Uterus (tissue), 4 donors: Measurements from ENCODE around the gene ZBED6. TPM values are rescaled to one million over a fixed set of nuclear protein-coding genes. Genes with fewer than 3 reads are reported as not detected.
"Not testable (repeated sequence)": the region's sequence is repeated elsewhere in the genome, so short reads cannot be mapped to it uniquely, and the experiment has no call there.

Experiments
- DNase-seq, 2 donors: peaks; one replicate each; pipeline ENCODE4 v3.0.0-alpha.2; 2019 to 2020
- H3K27ac ChIP-seq, 2 donors: fragments of 200-600 bp; sonication (generic); 1 replicate in 1 of 2; 2 replicates in 1 of 2; pipeline ENCODE4 v1.5.1; 2016 to 2018
- H3K27me3 ChIP-seq, 2 donors: fragments of 200-600 bp; sonication (generic); one replicate each; pipeline ENCODE4 v1.5.1; 2018 to 2019; ENCODE audit warnings: control low read depth in 1 of 2
- H3K36me3 ChIP-seq, 2 donors: fragments of 200-600 bp; sonication (generic); one replicate each; pipeline ENCODE4 v1.5.1; 2019; ENCODE audit warnings: control low read depth in 1 of 2
- H3K4me1 ChIP-seq, 2 donors: fragments of 200-600 bp; sonication (generic); one replicate each; pipeline ENCODE4 v1.5.1; 2018 to 2019; ENCODE audit warnings: control low read depth in 1 of 2
- H3K4me3 ChIP-seq, 2 donors: fragments of 200-600 bp; sonication (generic); 1 replicate in 1 of 2; 2 replicates in 1 of 2; pipeline ENCODE4 v1.5.1; 2018 to 2019; ENCODE audit warnings: mild to moderate bottlenecking in 1 of 2
- H3K9me3 ChIP-seq, 2 donors: fragments of 200-600 bp; sonication (generic); one replicate each; pipeline ENCODE4 v1.5.1; 2019; ENCODE audit warnings: control low read depth in 1 of 2
- POLR2A ChIP-seq, 2 donors: fragments of 450-650 bp; IDR thresholded peaks; one replicate each; pipeline ENCODE4 v1.6.1; 2016; ENCODE audit warnings: antibody characterized with exemption in 2 of 2, mild to moderate bottlenecking in 1 of 2, moderate library complexity in 1 of 2
- intact Hi-C: fragments of 100-400 bp; cut with DNase I; formaldehyde crosslinking; loops from one replicate; pipeline ENCODE4 v1.15.1; 2023; ENCODE audit warnings: low total_unique reads
- total RNA-seq, 4 donors: library from RNA; depleted of rRNA in 3 of 4; stranded (reverse); fragments of >200 nt in 3 of 4; gene quantifications; one replicate each; pipeline versions ENCODE4 v1.1.0 to v1.2.4, GENCODE V29; 2014 to 2023
- TF ChIP-seq, protein P1 (sequence below), 4 experiments: fragments of 200-600 bp in 2 of 4; fragments of 450-650 bp in 2 of 4; sonication (generic) in 2 of 4; IDR thresholded peaks; one replicate each; pipeline ENCODE4 v1.5.1; 2016 to 2019; ENCODE audit warnings: antibody characterized with exemption in 4 of 4, mild to moderate bottlenecking in 2 of 4, moderate library complexity in 1 of 4
- donor health status: DM: yes; HTN: yes; CAD: no.

The ZBED6 gene
- total RNA-seq, 4 donors from 2014 or later = 2.3 to 63.2 (median 30.6) TPM

DNA sequence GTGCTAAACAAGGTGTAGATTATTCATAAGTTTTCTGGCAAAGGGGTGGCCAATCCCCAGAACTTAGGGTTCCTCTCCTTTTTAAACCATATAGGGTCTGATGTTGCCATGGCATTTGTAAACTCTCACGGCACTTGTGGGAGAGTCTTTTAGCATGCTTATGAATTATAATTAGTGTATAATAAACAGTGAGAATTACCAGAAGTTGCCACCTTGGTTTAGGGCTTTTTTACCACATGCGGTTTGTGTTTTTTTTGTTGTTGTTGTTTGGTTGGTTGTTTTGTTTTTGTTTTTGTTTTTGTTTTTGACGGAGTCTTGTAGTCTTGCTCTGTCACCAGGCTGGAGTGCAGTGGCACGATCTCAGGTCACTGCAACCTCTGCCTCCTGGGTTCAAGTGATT lies 39.4 kb upstream of the ZBED6 start:
- TF ChIP-seq, protein P1, sequence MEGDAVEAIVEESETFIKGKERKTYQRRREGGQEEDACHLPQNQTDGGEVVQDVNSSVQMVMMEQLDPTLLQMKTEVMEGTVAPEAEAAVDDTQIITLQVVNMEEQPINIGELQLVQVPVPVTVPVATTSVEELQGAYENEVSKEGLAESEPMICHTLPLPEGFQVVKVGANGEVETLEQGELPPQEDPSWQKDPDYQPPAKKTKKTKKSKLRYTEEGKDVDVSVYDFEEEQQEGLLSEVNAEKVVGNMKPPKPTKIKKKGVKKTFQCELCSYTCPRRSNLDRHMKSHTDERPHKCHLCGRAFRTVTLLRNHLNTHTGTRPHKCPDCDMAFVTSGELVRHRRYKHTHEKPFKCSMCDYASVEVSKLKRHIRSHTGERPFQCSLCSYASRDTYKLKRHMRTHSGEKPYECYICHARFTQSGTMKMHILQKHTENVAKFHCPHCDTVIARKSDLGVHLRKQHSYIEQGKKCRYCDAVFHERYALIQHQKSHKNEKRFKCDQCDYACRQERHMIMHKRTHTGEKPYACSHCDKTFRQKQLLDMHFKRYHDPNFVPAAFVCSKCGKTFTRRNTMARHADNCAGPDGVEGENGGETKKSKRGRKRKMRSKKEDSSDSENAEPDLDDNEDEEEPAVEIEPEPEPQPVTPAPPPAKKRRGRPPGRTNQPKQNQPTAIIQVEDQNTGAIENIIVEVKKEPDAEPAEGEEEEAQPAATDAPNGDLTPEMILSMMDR (IDR thresholded peaks at IDR 0.05) = no peak
- no peak for TF ChIP-seq POLR2A (IDR thresholded peaks at IDR 0.05)
- no peak for DNase-seq
- intact Hi-C loops = no loop called here
- Histone ChIP-seq H3K9me3 (no peaks in the 10 kb centered on the region), H3K36me3 (no peaks in the 10 kb centered on the region), H3K4me1 (no peaks in the 10 kb centered on the region), H3K27ac (no peak overlapping the region), H3K4me3 (no peak overlapping the region), H3K27me3 (no peaks in the 10 kb centered on the region)

DNA sequence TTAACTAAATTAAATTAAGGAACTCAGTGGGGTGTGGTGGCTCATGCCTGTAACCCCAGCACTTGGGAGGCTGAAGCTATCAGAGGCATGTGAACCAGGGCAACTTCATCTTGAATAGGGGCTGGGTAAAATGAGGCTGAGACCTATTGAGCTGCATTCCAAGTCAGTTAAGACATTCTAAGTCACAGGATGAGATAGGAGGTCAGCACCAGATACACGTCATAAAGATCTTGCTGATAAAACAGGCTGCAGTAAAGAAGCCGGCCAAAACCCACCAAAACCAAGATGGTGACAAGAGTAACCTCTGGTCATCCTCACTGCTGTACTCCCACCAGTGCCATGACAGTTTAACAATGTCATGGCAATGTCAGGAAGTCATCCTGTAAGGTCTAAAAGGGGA lies 36.7 kb upstream of the ZBED6 start:
- H3K27me3 ChIP-seq, H3K4me1 ChIP-seq, H3K9me3 ChIP-seq, H3K36me3 ChIP-seq, H3K27ac ChIP-seq, intact Hi-C loops, DNase-seq, H3K4me3 ChIP-seq: not testable (repeated sequence)

DNA sequence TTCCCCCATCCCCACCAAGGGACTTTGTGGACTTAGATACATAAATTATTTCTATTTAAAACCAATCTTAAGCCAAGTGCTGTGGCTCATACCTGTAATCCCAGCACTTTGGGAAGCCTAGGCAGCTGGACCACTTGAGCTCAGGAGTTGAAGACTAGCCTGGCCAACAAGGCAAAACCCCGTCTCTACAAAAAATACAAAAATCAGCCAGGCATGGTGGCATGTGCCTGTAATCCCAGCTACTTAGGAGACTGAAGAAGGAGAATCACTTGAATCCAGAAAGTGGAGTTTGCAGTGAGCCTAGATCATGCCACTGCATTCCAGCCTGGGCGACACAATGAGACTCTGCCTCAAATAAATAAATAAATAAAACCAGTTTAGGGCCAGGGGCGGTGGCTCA lies 34.9 kb upstream of the ZBED6 start:
- no peak for TF ChIP-seq POLR2A (IDR thresholded peaks at IDR 0.05)
- TF ChIP-seq, protein P1 (IDR thresholded peaks at IDR 0.05) = no peak
- Histone ChIP-seq H3K27ac (no peak overlapping the region), H3K4me1 (no peaks in the 10 kb centered on the region), H3K9me3 (no peaks in the 10 kb centered on the region), H3K36me3 (no peaks in the 10 kb centered on the region), H3K4me3 (no peak overlapping the region), H3K27me3 (no peaks in the 10 kb centered on the region)
- DNase-seq = no peak
- intact Hi-C loops = no loop called here

DNA sequence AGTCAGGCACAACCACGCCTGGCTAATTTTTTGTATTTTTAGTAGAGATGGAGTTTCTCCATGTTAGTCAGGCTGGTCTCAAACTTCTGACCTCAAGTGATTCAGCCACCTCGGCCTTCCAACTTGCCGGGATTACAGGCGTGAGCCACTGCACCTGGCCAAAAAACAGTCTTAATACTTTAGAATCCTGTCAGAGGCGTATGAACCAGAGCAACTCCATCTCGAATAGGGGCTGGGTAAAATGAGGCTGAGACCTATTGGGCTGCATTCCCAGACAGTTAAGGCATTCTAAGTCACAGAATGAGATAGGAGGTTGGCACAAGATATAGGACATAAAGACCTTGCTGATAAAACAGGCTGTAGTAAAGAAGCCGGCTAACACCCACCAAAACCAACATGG lies 33.5 kb upstream of the ZBED6 start:
- DNase-seq, H3K27me3 ChIP-seq, H3K4me3 ChIP-seq, H3K27ac ChIP-seq, H3K9me3 ChIP-seq, intact Hi-C loops, H3K36me3 ChIP-seq, H3K4me1 ChIP-seq: not testable (repeated sequence)

DNA sequence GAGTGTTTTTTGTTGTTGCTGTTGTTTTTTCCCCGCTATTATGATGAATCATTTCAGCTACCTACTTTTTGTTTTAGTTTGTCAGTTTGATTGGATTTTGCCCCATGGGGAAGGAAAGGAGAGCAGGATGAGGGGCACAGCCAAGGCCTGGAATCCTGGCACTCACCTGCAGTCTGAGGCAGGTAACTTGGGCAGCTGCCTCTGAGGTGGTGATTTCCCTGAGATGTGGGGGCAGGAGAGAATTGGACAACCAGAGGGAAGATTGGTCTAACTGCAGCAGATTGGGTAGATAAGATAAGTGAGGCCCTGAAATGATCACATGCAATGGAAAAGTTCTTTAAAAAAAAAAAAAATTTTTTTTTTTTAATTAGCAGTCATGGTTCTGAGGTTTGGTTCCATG lies 31.9 kb upstream of the ZBED6 start:
- Histone ChIP-seq H3K4me3 (no peak overlapping the region), H3K9me3 (no peaks in the 10 kb centered on the region), H3K27me3 (no peaks in the 10 kb centered on the region), H3K4me1 (no peaks in the 10 kb centered on the region), H3K36me3 (no peaks in the 10 kb centered on the region), H3K27ac (no peak overlapping the region)
- no peak for DNase-seq
- intact Hi-C loops = no loop called here
- TF ChIP-seq, protein P1 (IDR thresholded peaks at IDR 0.05) = no peak
- TF ChIP-seq POLR2A (IDR thresholded peaks at IDR 0.05) = no peak

DNA sequence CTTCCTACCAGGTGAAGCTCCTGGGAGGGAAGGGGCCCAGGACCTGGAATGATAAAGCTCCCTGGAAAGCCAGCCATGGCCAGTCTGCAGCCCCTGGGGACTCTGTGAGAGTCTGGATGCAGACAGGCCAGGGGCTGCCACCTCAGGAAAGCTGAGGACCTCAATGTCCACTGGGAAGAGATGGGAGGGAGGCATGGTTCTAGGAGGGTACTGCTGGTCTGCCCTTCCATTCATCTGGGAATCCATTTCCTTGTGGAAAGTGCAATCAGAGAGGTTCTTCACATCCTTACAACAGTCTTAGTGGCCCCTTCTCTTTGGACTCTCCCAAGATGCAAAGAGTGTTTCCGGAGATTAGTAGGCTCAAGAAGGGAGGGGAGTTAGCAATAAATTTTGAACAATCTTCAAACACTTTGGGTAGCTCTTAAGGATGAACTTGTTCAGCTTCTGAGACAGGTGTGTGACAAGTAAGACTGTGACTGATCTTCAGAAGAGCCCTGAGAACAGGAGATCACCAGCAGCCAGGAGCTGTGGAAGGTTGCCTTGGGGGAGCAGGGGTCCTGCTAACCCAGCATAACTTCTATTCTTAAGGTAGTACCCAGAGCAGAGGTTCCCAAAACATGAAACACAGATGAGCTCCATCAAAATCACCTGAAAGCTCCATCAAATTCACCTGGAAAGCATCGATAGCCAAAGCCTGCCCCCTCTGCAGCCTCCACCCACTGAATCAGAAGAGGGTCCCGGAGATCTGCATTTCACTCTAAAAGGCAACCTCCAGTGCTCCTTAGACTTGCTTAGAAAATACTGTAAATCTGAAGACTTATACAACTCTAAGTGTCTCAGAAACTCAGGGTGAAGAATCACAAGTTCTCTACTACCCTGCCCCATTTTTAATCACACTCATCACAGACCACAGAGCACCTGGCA lies 31.1 kb upstream of the ZBED6 start:
- no peak overlapping the region for H3K4me3 ChIP-seq
- TF ChIP-seq, protein P1 (IDR thresholded peaks at IDR 0.05) = no peak
- TF ChIP-seq POLR2A (IDR thresholded peaks at IDR 0.05) = no peak
- intact Hi-C loops = no loop called here
- DNase-seq = no peak
- no peak overlapping the region for H3K27ac ChIP-seq
- no peaks in the 10 kb centered on the region for H3K27me3 ChIP-seq
- H3K36me3 ChIP-seq = no peaks in the 10 kb centered on the region
- no peaks in the 10 kb centered on the region for H3K4me1 ChIP-seq
- no peaks in the 10 kb centered on the region for H3K9me3 ChIP-seq
